Keratinocyte (primary cell): ENCODE results near the gene HINFP. TPM values are rescaled to one million over a fixed set of nuclear protein-coding genes. Genes with fewer than 3 reads are reported as not detected.

ENCODE experiments used
- DNase-seq: peaks from one replicate; pipeline ENCODE4 v3.0.0-alpha.2; 2011; ENCODE audit warnings: low read depth, missing footprints, low spot score
- FAIRE-seq: peaks from 2 replicates; lab custom pipeline; 2011; peaks lifted over from hg19 to GRCh38; lab: Jason Lieb, UNC
- H2AFZ ChIP-seq: 2 replicates; pipeline ENCODE4 v1.6.0; 2012; ENCODE audit warnings: low read length, control low read depth, inconsistent platforms; ENCODE audit not compliant: control insufficient read depth
- H3K27ac ChIP-seq: 2 replicates; pipeline ENCODE4 v1.5.1; 2011; ENCODE audit warnings: low read length; ENCODE audit not compliant: control insufficient read depth, insufficient read depth
- H3K27me3 ChIP-seq: 3 replicates; pipeline ENCODE4 v1.6.0; 2011; ENCODE audit warnings: low read length; ENCODE audit not compliant: control insufficient read depth, insufficient read depth; ENCODE audit errors: extremely low read depth
- H3K36me3 ChIP-seq, 2 experiments: 2 replicates in 1 of 2; 3 replicates in 1 of 2; pipeline ENCODE4 v1.5.1; 2011; ENCODE audit warnings: low read length in 2 of 2, mild to moderate bottlenecking in 1 of 2; ENCODE audit not compliant: control insufficient read depth in 2 of 2, insufficient read depth in 2 of 2; ENCODE audit errors: extremely low read depth in 1 of 2
- H3K4me1 ChIP-seq: 3 replicates; pipeline ENCODE4 v1.5.1; 2011; ENCODE audit warnings: low read length; ENCODE audit not compliant: control insufficient read depth, insufficient read depth; ENCODE audit errors: extremely low read depth
- H3K4me2 ChIP-seq: 3 replicates; pipeline ENCODE4 v1.6.0; 2011; ENCODE audit warnings: low read depth, low read length; ENCODE audit not compliant: control insufficient read depth, insufficient read depth; ENCODE audit errors: extremely low read depth
- H3K4me3 ChIP-seq, 3 experiments: fragments of 200-600 bp in 1 of 3; sonication (generic) in 1 of 3; 2 replicates in 2 of 3; 3 replicates in 1 of 3; pipeline ENCODE4 v1.5.1; 2011 to 2016; ENCODE audit warnings: low read length in 3 of 3, mild to moderate bottlenecking in 3 of 3, control low read depth in 2 of 3, inconsistent platforms in 1 of 3, low read depth in 1 of 3, mixed read lengths in 1 of 3, mixed run types in 1 of 3, moderate library complexity in 1 of 3; ENCODE audit not compliant: control insufficient read depth in 2 of 3, insufficient read depth in 2 of 3; ENCODE audit errors: extremely low read depth in 1 of 3
- H3K79me2 ChIP-seq: 2 replicates; pipeline ENCODE4 v1.6.0; 2012; ENCODE audit warnings: low read length; ENCODE audit not compliant: control insufficient read depth, insufficient read depth
- H3K9ac ChIP-seq: 3 replicates; pipeline ENCODE4 v1.6.0; 2011; ENCODE audit warnings: low read length; ENCODE audit not compliant: control insufficient read depth, insufficient read depth; ENCODE audit errors: extremely low read depth
- H3K9me1 ChIP-seq: 3 replicates; pipeline ENCODE4 v1.6.0; 2011; ENCODE audit warnings: low read length; ENCODE audit not compliant: control insufficient read depth, insufficient read depth; ENCODE audit errors: extremely low read depth
- H3K9me3 ChIP-seq: 2 replicates; pipeline ENCODE4 v1.5.1; 2012; ENCODE audit warnings: low read depth, low read length; ENCODE audit not compliant: control insufficient read depth
- H4K20me1 ChIP-seq: 3 replicates; pipeline ENCODE4 v1.6.0; 2011; ENCODE audit warnings: low read length; ENCODE audit not compliant: control insufficient read depth, insufficient read depth; ENCODE audit errors: extremely low read depth
- CTCF ChIP-seq, 3 experiments: IDR thresholded peaks in 1 of 3; conservative IDR thresholded peaks in 1 of 3; optimal IDR thresholded peaks in 1 of 3; 2 replicates in 2 of 3; 3 replicates in 1 of 3; pipeline versions ENCODE3 to v1.5.1; 2011; ENCODE audit warnings: low read length in 3 of 3, mild to moderate bottlenecking in 3 of 3, moderate library complexity in 2 of 3, control low read depth in 1 of 3, inconsistent platforms in 1 of 3; ENCODE audit not compliant: insufficient read depth in 2 of 3; ENCODE audit errors: extremely low read depth in 1 of 3
- EZH2 ChIP-seq: IDR thresholded peaks from one replicate; pipeline ENCODE4 v1.6.1; 2012; ENCODE audit warnings: inconsistent platforms, mild to moderate bottlenecking, low read length, moderate library complexity
- dilution Hi-C: fragments of 300-500 bp; cut with MboI; formaldehyde crosslinking; loops from one replicate; pipeline ENCODE4 v1.7.0; 2020; ENCODE audit warnings: low sequenced_read_pairs; ENCODE audit not compliant: extremely low pct_ligation_motif_present
- polyA plus RNA-seq, 5 experiments: library from polyadenylated mRNA; depleted of rRNA in 3 of 5; stranded (reverse) in 3 of 5; stranded (forward) in 1 of 5; unstranded in 1 of 5; fragments of >200 nt; gene quantifications; 1 replicate in 1 of 5; 2 replicates in 3 of 5; 3 replicates in 1 of 5; pipeline versions ENCODE4 v1.2.1 to v1.2.3, GENCODE V29; 2011 to 2012; ENCODE audit warnings: missing spikeins in 2 of 5, low read depth in 1 of 5, low replicate concordance in 1 of 5

HINFP gene
- polyA plus RNA-seq, 1 donor (not counting 4 experiments of a cell fraction or from before 2014, with no cell fraction given) = 15.6 TPM

GRCh38 chr11:119160151-119160550, 38.8 kb downstream of the HINFP start:
- no peaks in the 10 kb centered on the region for H3K9me3 ChIP-seq
- no peak overlapping the region for H3K27ac ChIP-seq
- FAIRE-seq (no peak), DNase-seq (no peak)
- H3K4me1 ChIP-seq = no peaks in the 10 kb centered on the region
- H3K79me2 ChIP-seq = no peaks in the 10 kb centered on the region
- H3K4me3 ChIP-seq = no peak overlapping the region
- H2AFZ ChIP-seq = no peak overlapping the region
- no peak overlapping the region for H3K4me2 ChIP-seq
- no peaks in the 10 kb centered on the region for H4K20me1 ChIP-seq
- dilution Hi-C loops = no loop called here
- TF ChIP-seq EZH2 (no peak), CTCF (optimal IDR thresholded peaks at IDR 0.05 in 1 of 3, IDR thresholded peaks at IDR 0.05 in 1 of 3, conservative IDR thresholded peaks at IDR 0.05 in 1 of 3; ENCODE audit: extremely low read depth in 1 of 3, insufficient read depth in 2 of 3, low read length in 3 of 3) (no peak)
- no peaks in the 10 kb centered on the region for H3K9me1 ChIP-seq
- no peaks in the 10 kb centered on the region for H3K27me3 ChIP-seq
- no peak overlapping the region for H3K9ac ChIP-seq
- H3K36me3 ChIP-seq = no peaks in the 10 kb centered on the region

DNA sequence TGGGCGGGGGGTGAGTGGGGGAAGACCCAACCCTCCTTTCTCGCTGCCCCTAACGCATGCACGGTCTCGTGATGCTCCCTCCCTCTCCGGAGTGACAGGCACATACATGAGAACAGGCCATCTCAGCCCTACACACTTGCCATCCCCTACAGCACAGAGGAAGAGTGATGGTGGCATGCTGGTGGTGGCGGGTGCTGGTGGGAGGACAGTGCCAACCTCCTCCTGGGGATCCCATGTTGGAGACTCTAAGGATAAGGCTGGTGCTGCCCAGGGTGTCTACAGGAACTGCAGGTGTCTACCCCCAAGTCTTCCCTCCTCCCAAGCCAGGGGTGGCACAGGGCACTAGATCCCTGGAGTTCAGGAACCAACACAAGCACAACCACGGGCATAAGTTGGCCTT, 40.5 kb downstream of the HINFP start:
- Histone ChIP-seq H3K9me3 (no peaks in the 10 kb centered on the region), H2AFZ (no peak overlapping the region), H3K27ac (no peak overlapping the region), H3K4me2 (no peak overlapping the region), H3K9me1 (no peaks in the 10 kb centered on the region), H3K36me3 (no peaks in the 10 kb centered on the region), H3K4me3 (no peak overlapping the region), H3K9ac (no peak overlapping the region), H3K27me3 (no peaks in the 10 kb centered on the region), H3K79me2 (no peaks in the 10 kb centered on the region), H4K20me1 (no peaks in the 10 kb centered on the region), H3K4me1 (peaks cover 11% of the 10 kb centered on the region)
- dilution Hi-C loops = no loop called here
- TF ChIP-seq EZH2 (no peak), CTCF (optimal IDR thresholded peaks at IDR 0.05 in 1 of 3, IDR thresholded peaks at IDR 0.05 in 1 of 3, conservative IDR thresholded peaks at IDR 0.05 in 1 of 3; ENCODE audit: extremely low read depth in 1 of 3, insufficient read depth in 2 of 3, low read length in 3 of 3) (no peak)
- DNase-seq = no peak
- no peak for FAIRE-seq
